Right lobe of liver (tissue), 4 donors: ENCODE measurements around the gene VEGFD.

Experiments used
- CTCF ChIP-seq, 4 donors: fragments of 200-600 bp in 3 of 4; fragments of 450-650 bp in 1 of 4; IDR thresholded peaks; one replicate each; pipeline versions ENCODE4 v1.5.1 to v1.8.0; 2016 to 2022; ENCODE audit warnings: antibody characterized with exemption in 4 of 4, mild to moderate bottlenecking in 2 of 4
- POLR2A ChIP-seq: fragments of 450-650 bp; IDR thresholded peaks from one replicate; pipeline ENCODE4 v1.6.1; 2017; ENCODE audit warnings: antibody characterized with exemption, mild to moderate bottlenecking
- donor health status: DM: no; HTN: no; CAD: no.
- donor health status: DM: no; HTN: no; CAD: no.
- donor health status: DM: no; HTN: yes; CAD: no.

GRCh38 chrX:15413101-15413500, 28.9 kb upstream of the VEGFD start:
- TF ChIP-seq CTCF (IDR thresholded peaks at IDR 0.05) (no peak), POLR2A (no peak)
